Type B pancreatic cell (in vitro differentiated cells): Measurements from ENCODE around the gene UBA3. TPM values are rescaled to one million over a fixed set of nuclear protein-coding genes. Genes with fewer than 3 reads are reported as not detected.

Source experiments
- DNase-seq: peaks from one replicate; pipeline ENCODE4 v3.0.0; 2021; ENCODE audit warnings: mixed read lengths; ENCODE audit not compliant: unreplicated experiment; ENCODE audit errors: extremely low spot score
- H3K27ac Mint-ChIP-seq: 2 replicates; pipeline ENCODE4 v1.8.0; 2021; ENCODE audit warnings: mild to moderate bottlenecking, mixed read lengths
- H3K27me3 Mint-ChIP-seq: 2 replicates; pipeline ENCODE4 v1.8.0; 2021; ENCODE audit warnings: mixed read lengths
- H3K36me3 Mint-ChIP-seq: 2 replicates; pipeline ENCODE4 v1.8.0; 2021; ENCODE audit warnings: mixed read lengths
- H3K4me1 Mint-ChIP-seq: one replicate; pipeline ENCODE4 v1.8.0; 2021; ENCODE audit warnings: mixed read lengths; ENCODE audit not compliant: unreplicated experiment
- H3K4me3 Mint-ChIP-seq: 2 replicates; pipeline ENCODE4 v1.8.0; 2021; ENCODE audit warnings: mild to moderate bottlenecking, mixed read lengths
- H3K9me3 Mint-ChIP-seq: 2 replicates; pipeline ENCODE4 v1.8.0; 2021; ENCODE audit warnings: mixed read lengths
- total RNA-seq: library from RNA; stranded (reverse); gene quantifications from 2 replicates; pipeline ENCODE4 v1.2.1, GENCODE V29; 2021; ENCODE audit warnings: low replicate concordance
- TF ChIP-seq, protein P1 (sequence below): fragments of 200-600 bp; sonication (generic); conservative IDR thresholded peaks from 2 replicates; pipeline ENCODE4 v1.5.0; 2021; ENCODE audit warnings: antibody characterized with exemption, mild to moderate bottlenecking

The UBA3 gene
- total RNA-seq, 1 donor from 2014 or later, result 68.5 TPM

DNA sequence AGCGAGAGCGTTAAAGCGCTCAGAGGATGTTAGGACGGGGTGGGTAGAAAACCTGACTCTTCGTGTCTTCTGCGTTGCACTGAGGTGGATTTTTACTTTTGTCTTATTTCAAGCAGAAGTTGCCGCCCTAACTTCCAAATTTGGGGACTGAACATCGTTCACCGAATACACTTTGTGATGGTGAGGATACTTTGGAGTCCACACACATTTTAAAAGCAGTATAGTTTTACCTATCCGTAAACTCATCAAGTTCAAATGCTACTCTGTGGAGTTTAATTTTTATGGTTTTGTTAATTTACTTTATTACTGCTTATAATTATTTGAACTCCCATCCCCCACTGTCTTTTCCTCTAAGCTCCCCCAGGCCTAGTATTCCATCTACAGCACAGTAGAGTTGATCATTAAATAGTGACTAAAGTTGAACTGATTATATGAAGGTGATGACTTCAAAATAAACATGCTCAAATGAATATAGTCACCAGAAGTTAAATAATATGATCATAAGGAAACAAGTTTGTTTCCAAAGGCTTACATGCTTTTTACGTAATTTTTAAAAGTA is 66.1 kb downstream of the UBA3 start:
- Mint-ChIP-seq H3K4me1 (peaks cover 19% of the 10 kb centered on the region), H3K9me3 (no peaks in the 10 kb centered on the region), H3K4me3 (peak overlapping the region; percentile 83), H3K27ac (peak overlapping the region; percentile 58), H3K36me3 (peaks cover 5% of the 10 kb centered on the region), H3K27me3 (peaks cover 7% of the 10 kb centered on the region)
- no peak for DNase-seq
- TF ChIP-seq, protein P1, sequence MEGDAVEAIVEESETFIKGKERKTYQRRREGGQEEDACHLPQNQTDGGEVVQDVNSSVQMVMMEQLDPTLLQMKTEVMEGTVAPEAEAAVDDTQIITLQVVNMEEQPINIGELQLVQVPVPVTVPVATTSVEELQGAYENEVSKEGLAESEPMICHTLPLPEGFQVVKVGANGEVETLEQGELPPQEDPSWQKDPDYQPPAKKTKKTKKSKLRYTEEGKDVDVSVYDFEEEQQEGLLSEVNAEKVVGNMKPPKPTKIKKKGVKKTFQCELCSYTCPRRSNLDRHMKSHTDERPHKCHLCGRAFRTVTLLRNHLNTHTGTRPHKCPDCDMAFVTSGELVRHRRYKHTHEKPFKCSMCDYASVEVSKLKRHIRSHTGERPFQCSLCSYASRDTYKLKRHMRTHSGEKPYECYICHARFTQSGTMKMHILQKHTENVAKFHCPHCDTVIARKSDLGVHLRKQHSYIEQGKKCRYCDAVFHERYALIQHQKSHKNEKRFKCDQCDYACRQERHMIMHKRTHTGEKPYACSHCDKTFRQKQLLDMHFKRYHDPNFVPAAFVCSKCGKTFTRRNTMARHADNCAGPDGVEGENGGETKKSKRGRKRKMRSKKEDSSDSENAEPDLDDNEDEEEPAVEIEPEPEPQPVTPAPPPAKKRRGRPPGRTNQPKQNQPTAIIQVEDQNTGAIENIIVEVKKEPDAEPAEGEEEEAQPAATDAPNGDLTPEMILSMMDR, result no peak

DNA sequence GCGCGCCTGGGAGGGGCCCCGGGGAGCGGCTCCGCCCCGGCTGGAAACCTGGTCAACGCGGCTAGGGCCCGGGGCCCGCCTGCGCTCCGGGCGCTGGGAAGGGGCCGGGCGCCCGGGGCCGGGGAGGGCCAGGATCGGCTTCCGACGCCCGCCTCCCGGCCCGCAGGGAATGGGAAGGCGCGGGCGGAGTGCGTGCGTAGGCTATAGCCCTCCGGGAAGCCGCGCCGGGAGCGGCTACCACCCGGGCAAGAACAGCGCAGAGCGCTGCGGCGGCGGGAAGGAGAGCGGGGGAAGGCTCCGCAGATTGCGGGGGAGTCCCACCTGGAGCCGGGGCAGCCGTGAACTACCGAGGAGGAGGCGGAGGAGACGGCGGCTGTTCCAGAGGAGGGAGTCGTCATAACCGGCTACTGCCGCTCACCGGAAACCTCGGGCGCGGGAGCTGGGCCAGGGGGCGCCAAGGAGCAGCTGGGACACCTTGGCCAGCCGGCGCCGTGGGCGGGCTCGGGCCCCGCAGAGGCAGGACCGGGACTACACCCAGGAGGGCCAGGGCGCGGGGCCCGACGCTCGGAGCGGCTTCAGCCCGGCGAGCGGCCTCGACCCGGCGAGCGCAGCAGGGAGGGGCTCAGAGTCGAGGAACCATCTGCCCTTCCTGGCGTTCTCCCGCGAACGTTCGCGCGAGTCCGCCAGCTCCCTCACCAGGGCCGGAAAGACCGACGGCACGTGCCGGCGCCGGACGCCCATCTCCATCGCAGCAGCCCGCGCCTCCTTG is 66.7 kb downstream of the UBA3 start, which contains the start of gene EOGT:
EOGT (minus strand) TSS at position 432 of the 769 bp plus-strand sequence. CDS start 3,838 bp downstream, outside the sequence.
- DNase-seq, result peak; percentile 87
- Mint-ChIP-seq H3K27me3 (peaks cover 7% of the 10 kb centered on the region), H3K27ac (peak within 1 kb of the TSS; percentile 73), H3K9me3 (no peaks in the 10 kb centered on the region), H3K36me3 (peaks cover 5% of the 10 kb centered on the region), H3K4me1 (peaks cover 19% of the 10 kb centered on the region), H3K4me3 (peak within 1 kb of the TSS; percentile 95)
- TF ChIP-seq, protein P1, result peak; percentile 68

DNA sequence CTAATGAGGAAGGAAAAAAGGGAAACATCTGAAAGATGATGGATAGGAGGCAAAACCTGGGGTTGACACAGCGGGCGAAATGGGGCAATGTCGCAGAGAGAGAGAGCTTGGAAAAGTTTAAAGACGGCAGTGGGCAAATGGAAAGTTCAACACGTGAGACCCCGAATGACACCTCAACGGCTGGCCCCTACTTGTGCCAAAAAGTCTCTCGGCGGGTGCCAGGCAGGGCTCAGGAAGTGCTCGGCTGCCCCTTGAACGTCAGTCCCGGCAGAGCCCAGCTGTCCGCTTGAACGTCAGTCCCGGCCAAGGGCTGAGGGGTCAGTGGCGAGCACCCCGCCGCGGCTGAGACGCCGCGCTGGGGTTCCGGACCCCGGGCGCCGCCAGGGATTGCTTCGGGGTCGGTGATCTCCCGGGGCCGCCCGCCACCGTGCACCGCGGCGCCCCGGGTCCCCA is 67.3 kb downstream of the UBA3 start:
- no peaks in the 10 kb centered on the region for H3K9me3 Mint-ChIP-seq

DNA sequence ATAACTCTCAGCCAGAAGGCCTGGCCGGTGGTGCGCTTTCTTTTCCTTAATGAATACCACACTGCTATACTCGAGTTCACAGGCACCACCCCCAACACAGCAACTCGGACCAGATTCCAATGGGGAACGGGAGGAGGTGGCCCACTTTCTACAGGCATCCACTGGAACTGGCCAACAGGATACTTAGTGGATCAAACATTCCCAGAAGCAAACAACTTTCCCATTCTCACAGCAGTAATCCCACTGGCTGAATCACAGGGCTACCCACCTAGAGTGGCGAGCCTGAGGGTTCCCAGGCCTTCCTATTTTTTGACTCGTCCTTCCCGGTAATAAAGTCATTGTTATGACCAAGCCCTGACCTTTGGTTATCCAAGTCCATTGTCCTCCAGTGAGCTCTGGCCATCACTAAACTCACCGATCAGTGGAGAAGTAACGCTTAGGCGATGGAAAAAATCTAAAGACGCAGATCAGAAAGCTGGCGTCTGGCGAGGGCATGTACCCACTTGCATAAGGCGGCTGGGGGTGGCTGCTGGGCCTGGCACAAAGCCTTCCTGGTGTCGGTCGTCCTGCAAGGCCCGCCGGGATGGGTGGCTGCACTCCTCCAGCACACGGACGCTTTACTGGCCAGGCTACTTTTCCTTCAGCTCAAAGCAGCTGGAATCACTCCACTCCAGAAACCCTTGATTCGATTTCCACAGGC is 67.9 kb downstream of the UBA3 start:
- no peak for DNase-seq
- peaks cover 7% of the 10 kb centered on the region for H3K27me3 Mint-ChIP-seq
- H3K4me3 Mint-ChIP-seq, result peak overlapping the region; percentile 95

More for the DNA sequence above, 67.3 kb downstream of the UBA3 start:
- TF ChIP-seq, protein P1, result no peak
- DNase-seq, result no peak
- Mint-ChIP-seq H3K27ac (peak overlapping the region; percentile 73), H3K36me3 (peaks cover 5% of the 10 kb centered on the region), H3K27me3 (peaks cover 7% of the 10 kb centered on the region), H3K4me3 (peak overlapping the region; percentile 95), H3K4me1 (peaks cover 19% of the 10 kb centered on the region)

DNA sequence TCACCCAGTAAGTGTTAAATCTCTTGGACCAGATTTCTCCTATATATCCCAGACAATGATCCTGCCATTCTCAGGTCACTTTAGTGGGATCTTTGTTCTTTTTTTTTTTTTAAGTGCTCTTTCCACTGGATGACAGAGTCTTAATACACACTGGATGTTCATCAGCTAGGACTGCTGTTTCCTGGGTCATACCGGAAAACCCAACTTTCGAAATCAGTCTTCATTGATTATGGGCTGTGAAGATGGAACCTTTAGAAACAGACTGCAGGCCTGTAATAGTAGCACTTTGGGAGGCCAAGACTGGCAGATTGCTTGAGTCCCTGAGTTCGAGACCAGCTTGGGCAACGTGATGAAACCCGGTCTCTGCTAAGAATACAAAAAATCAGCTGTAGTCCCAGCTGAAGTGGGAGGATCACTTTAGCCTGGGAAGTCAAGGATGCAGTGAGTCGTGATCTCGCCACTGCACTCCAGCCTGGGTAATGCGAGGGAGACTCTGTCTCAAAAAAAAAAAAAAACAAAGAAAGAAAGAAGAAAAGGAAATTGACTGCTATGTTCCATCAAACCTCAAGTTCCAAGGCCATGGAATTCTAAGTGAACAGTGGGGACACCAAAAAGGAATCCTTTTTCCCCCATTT is 69.0 kb downstream of the UBA3 start:
- TF ChIP-seq, protein P1, result no peak
- Mint-ChIP-seq H3K27ac (no peak overlapping the region), H3K4me1 (peaks cover 19% of the 10 kb centered on the region), H3K36me3 (peaks cover under 1% of the 10 kb centered on the region), H3K4me3 (peak overlapping the region; percentile 46), H3K9me3 (no peaks in the 10 kb centered on the region), H3K27me3 (peaks cover 7% of the 10 kb centered on the region)
- no peak for DNase-seq

More for the DNA sequence above, 67.9 kb downstream of the UBA3 start:
- H3K9me3 Mint-ChIP-seq, result no peaks in the 10 kb centered on the region
- peak overlapping the region; percentile 73 for H3K27ac Mint-ChIP-seq
- TF ChIP-seq, protein P1, result no peak
- H3K36me3 Mint-ChIP-seq, result peaks cover 5% of the 10 kb centered on the region
- H3K4me1 Mint-ChIP-seq, result peaks cover 19% of the 10 kb centered on the region
